ENCODE measurements around the gene RGS13.

Gene RGS13

GRCh38 chr1:192707978-192708547, 72.1 kb downstream of the RGS13 start:
- Histone ChIP-seq H3K36me3 (replicated peaks in 1 of 2; ENCODE audit: control insufficient read depth in 2 of 2, insufficient read depth in 2 of 2, low read length in 2 of 2) (no peaks in the 10 kb centered on the region), H3K27ac (replicated peaks; ENCODE audit: low read length) (no peak overlapping the region)

GRCh38 chr1:192709544-192709943, 73.6 kb downstream of the RGS13 start:
- no peak overlapping the region for H2BK12ac ChIP-seq (ENCODE audit: low read length)
- peaks cover 1 to 13% of the 10 kb centered on the region in 2 donors for H3K4me1 ChIP-seq (ENCODE audit: control insufficient read depth in 2 of 2, insufficient read depth in 1 of 2, low read depth in 1 of 2, low read length in 2 of 2)
- H2BK5ac ChIP-seq (ENCODE audit: low read length), result no peak overlapping the region
- no peak overlapping the region for H2AK5ac ChIP-seq (ENCODE audit: low read depth, low read length)
- H3K14ac ChIP-seq (ENCODE audit: low read length), result no peak overlapping the region
- H3K4me3 ChIP-seq (ENCODE audit: low read length in 2 of 2), result no peak overlapping the region
- H2AFZ ChIP-seq (ENCODE audit: low read length), result peak overlapping the region; percentile 15
- H2BK15ac ChIP-seq (ENCODE audit: low read length), result no peak overlapping the region
- no peak overlapping the region for H3K23ac ChIP-seq (ENCODE audit: low read depth, low read length, poor library complexity)
- no peak overlapping the region for H3K18ac ChIP-seq (ENCODE audit: low read length)
- no peaks in the 10 kb centered on the region for H3K36me3 ChIP-seq (replicated peaks in 1 of 2; ENCODE audit: control insufficient read depth in 2 of 2, insufficient read depth in 2 of 2, low read length in 2 of 2)
- no peak overlapping the region for H3K9ac ChIP-seq (ENCODE audit: low read depth, low read length, poor library complexity)
- no peak overlapping the region for H4K91ac ChIP-seq (ENCODE audit: low read depth, low read length, poor library complexity)
- DNase-seq (ENCODE audit: low spot score), result peak; percentile 66
- H3K27ac ChIP-seq (replicated peaks; ENCODE audit: low read length), result no peak overlapping the region
- no peaks in the 10 kb centered on the region for H3K27me3 ChIP-seq (ENCODE audit: control insufficient read depth in 3 of 3, insufficient read depth in 3 of 3, low read depth in 1 of 3, low read length in 3 of 3)
- no CpG with 5 or more reads among the region's 2 CpGs for WGBS, 2 donors (ENCODE audit: extremely low coverage in 2 of 2, insufficient read length in 2 of 2, insufficient replicate concordance in 1 of 2)
- H2BK120ac ChIP-seq (ENCODE audit: low read depth, low read length), result no peak overlapping the region
- no peak overlapping the region for H3K4me2 ChIP-seq (ENCODE audit: insufficient read depth, low read length, poor library complexity, severe bottlenecking)
- no peak overlapping the region for H4K8ac ChIP-seq (ENCODE audit: low read depth, low read length)
- H3K4ac ChIP-seq (ENCODE audit: low read length), result no peak overlapping the region
- no peaks in the 10 kb centered on the region for H3K79me1 ChIP-seq (ENCODE audit: low read depth, low read length)
- H3K9me3 ChIP-seq (replicated peaks in 1 of 2; ENCODE audit: control insufficient read depth in 2 of 2, insufficient read depth in 1 of 2, low read depth in 1 of 2, low read length in 2 of 2), result no peaks in the 10 kb centered on the region

More at GRCh38 chr1:192707978-192708547, 72.1 kb downstream of the RGS13 start:
- H3K14ac ChIP-seq (ENCODE audit: low read length), result no peak overlapping the region
- H3K27me3 ChIP-seq (ENCODE audit: control insufficient read depth in 3 of 3, insufficient read depth in 3 of 3, low read depth in 1 of 3, low read length in 3 of 3), result no peaks in the 10 kb centered on the region
- no peak overlapping the region for H4K91ac ChIP-seq (ENCODE audit: low read depth, low read length, poor library complexity)
- H3K18ac ChIP-seq (ENCODE audit: low read length), result no peak overlapping the region
- H3K4ac ChIP-seq (ENCODE audit: low read length), result no peak overlapping the region
- no peak overlapping the region for H3K4me2 ChIP-seq (ENCODE audit: insufficient read depth, low read length, poor library complexity, severe bottlenecking)
- H3K4me3 ChIP-seq (ENCODE audit: low read length in 2 of 2), result no peak overlapping the region
- H3K4me1 ChIP-seq (ENCODE audit: control insufficient read depth in 2 of 2, insufficient read depth in 1 of 2, low read depth in 1 of 2, low read length in 2 of 2), result peaks cover 1 to 13% of the 10 kb centered on the region in 2 donors
- WGBS, 2 donors (ENCODE audit: extremely low coverage in 2 of 2, insufficient read length in 2 of 2, insufficient replicate concordance in 1 of 2), result no CpG with 5 or more reads among the region's 3 CpGs
- H3K79me1 ChIP-seq (ENCODE audit: low read depth, low read length), result no peaks in the 10 kb centered on the region
- H2BK15ac ChIP-seq (ENCODE audit: low read length), result no peak overlapping the region
- H2AK5ac ChIP-seq (ENCODE audit: low read depth, low read length), result no peak overlapping the region
- no peak for DNase-seq (ENCODE audit: low spot score)
- H2BK120ac ChIP-seq (ENCODE audit: low read depth, low read length), result no peak overlapping the region
- H3K9me3 ChIP-seq (replicated peaks in 1 of 2; ENCODE audit: control insufficient read depth in 2 of 2, insufficient read depth in 1 of 2, low read depth in 1 of 2, low read length in 2 of 2), result no peaks in the 10 kb centered on the region
- no peak overlapping the region for H2BK5ac ChIP-seq (ENCODE audit: low read length)
- H2BK12ac ChIP-seq (ENCODE audit: low read length), result no peak overlapping the region
- H4K8ac ChIP-seq (ENCODE audit: low read depth, low read length), result no peak overlapping the region
- no peak overlapping the region for H2AFZ ChIP-seq (ENCODE audit: low read length)
- no peak overlapping the region for H3K9ac ChIP-seq (ENCODE audit: low read depth, low read length, poor library complexity)
- H3K23ac ChIP-seq (ENCODE audit: low read depth, low read length, poor library complexity), result no peak overlapping the region

Measured in neuronal stem cell (in vitro differentiated cells).